Measurements from ENCODE around the gene UBAP2.

UBAP2 gene

GRCh38 chr9:33907347-33907746 is 141.3 kb downstream of the UBAP2 start:
- intact Hi-C loops (cut with DNase I), result no loop called here
- peak in 1 of 42 donors; percentile 21 for DNase-seq

GRCh38 chr9:33906769-33907168 is 141.9 kb downstream of the UBAP2 start:
- DNase-seq, result no peak
- intact Hi-C loops (cut with DNase I), result no loop called here

GRCh38 chr9:33905137-33905536 is 143.6 kb downstream of the UBAP2 start:
- no peak for DNase-seq
- intact Hi-C loops (cut with DNase I), result no loop called here

GRCh38 chr9:33903157-33903780 is 145.4 kb downstream of the UBAP2 start:
- no peak for DNase-seq

GRCh38 chr9:33894316-33894715 is 154.4 kb downstream of the UBAP2 start:
- intact Hi-C loops (cut with DNase I), result no loop called here
- DNase-seq, result no peak

More at GRCh38 chr9:33903157-33903780, 145.4 kb downstream of the UBAP2 start:
- intact Hi-C loops (cut with DNase I), result no loop called here

- intact Hi-C loops (cut with DNase I), result no loop called here
- no peak for DNase-seq
Measured at GRCh38 chr9:33893861-33894260, 154.8 kb downstream of the UBAP2 start.

GRCh38 chr9:33885948-33886347 is 162.7 kb downstream of the UBAP2 start:
- DNase-seq, result no peak
- intact Hi-C loops (cut with DNase I), result no loop called here

GRCh38 chr9:33884856-33885701 is 163.6 kb downstream of the UBAP2 start:
- peak in 13 of 42 donors; percentile 13 to 68 (median 19) for DNase-seq
- intact Hi-C loops (cut with DNase I), result no loop called here

- no peak for DNase-seq
- intact Hi-C loops (cut with DNase I), result no loop called here
Measured at GRCh38 chr9:33881635-33882034, 167.1 kb downstream of the UBAP2 start.

- intact Hi-C loops (cut with DNase I), result no loop called here
Measured at GRCh38 chr9:33880211-33881089, 168.2 kb downstream of the UBAP2 start.

GRCh38 chr9:33878691-33879366 is 169.9 kb downstream of the UBAP2 start:
- intact Hi-C loops (cut with DNase I), result no loop called here
- DNase-seq, result no peak

More at GRCh38 chr9:33880211-33881089, 168.2 kb downstream of the UBAP2 start:
- DNase-seq, result no peak

- intact Hi-C loops (cut with DNase I), result no loop called here
- DNase-seq, result no peak
Measured at GRCh38 chr9:33877727-33878489, 170.8 kb downstream of the UBAP2 start.

Measured in head of caudate nucleus (tissue), 42 donors.